Cardiac septum (tissue), 1 donor: ENCODE data around the gene ST8SIA2. TPM values are rescaled to one million over a fixed set of nuclear protein-coding genes. Genes with fewer than 3 reads are reported as not detected.

Source experiments
- DNase-seq: peaks from one replicate; pipeline ENCODE4 v3.0.0-alpha.2; 2020; ENCODE audit warnings: low spot score
- intact Hi-C: fragments of 100-400 bp; cut with DNase I; formaldehyde crosslinking; loops from one replicate; pipeline ENCODE4 v1.14.0; 2022
- long read RNA-seq: library from polyadenylated mRNA; unstranded; transcript quantifications from one replicate; pipeline ENCODE4 v2.0.0, GENCODE V29; 2021
- total RNA-seq: library from RNA; stranded (reverse); fragmentation: NEBNext Ultra II Directional; extraction: Animal tissue kit (Norgen Biotek cat#: 25700); gene quantifications from one replicate; pipeline ENCODE4 v1.2.1, GENCODE V29; 2021
- donor health status: DM: no; HTN: no; CAD: no.

Gene ST8SIA2, protein sequence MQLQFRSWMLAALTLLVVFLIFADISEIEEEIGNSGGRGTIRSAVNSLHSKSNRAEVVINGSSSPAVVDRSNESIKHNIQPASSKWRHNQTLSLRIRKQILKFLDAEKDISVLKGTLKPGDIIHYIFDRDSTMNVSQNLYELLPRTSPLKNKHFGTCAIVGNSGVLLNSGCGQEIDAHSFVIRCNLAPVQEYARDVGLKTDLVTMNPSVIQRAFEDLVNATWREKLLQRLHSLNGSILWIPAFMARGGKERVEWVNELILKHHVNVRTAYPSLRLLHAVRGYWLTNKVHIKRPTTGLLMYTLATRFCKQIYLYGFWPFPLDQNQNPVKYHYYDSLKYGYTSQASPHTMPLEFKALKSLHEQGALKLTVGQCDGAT
- total RNA-seq, result 10.1 TPM
- long read RNA-seq, full-length matches to known transcripts, result 8 of 12 reads
- long read RNA-seq, partial matches to known transcripts, result 3 of 12 reads
- long read RNA-seq, other reads (novel, unspliced or antisense), result 1 of 12 reads

- no peak for DNase-seq
- intact Hi-C loops, result loop anchor here (5.0 kb wide), 2 partner anchors 251 to 296 kb away; no protein-coding TSS in a partner anchor
Measured at GRCh38 chr15:92393071-92393979, at the start of gene ST8SIA2. Gene ST8SIA2 (plus strand): TSS chr15:92393881. CDS start chr15:92394065, 184 bp downstream.

- intact Hi-C loops, result no loop called here
Measured at GRCh38 chr15:92343924-92344643, 49.6 kb upstream of the ST8SIA2 start.

GRCh38 chr15:92346063-92346462 lies 47.6 kb upstream of the ST8SIA2 start:
- DNase-seq, result no peak
- intact Hi-C loops, result no loop called here

More at GRCh38 chr15:92343924-92344643, 49.6 kb upstream of the ST8SIA2 start:
- DNase-seq, result no peak

DNA sequence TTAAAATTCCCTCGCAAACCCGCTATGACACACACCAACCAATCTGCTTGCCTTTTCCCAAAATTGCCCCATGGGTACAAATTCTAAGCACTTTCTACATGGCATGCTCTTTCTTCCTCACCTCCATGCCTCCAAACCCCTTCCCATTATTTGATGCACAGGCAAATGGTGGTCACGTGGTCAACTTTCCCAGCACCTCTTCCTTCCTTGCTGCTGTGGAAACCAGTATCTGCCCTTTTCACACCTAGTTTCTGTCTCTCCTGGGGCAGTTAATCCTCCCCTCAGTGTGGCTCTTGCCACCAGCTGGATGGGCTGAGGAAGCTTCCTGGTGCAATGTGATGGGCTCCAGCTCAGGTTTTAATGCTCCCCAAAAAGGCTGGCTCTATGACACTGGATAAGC lies 38.4 kb upstream of the ST8SIA2 start:
- intact Hi-C loops, result no loop called here
- no peak for DNase-seq

GRCh38 chr15:92361321-92362000 lies 32.2 kb upstream of the ST8SIA2 start:
- intact Hi-C loops, result no loop called here
- no peak for DNase-seq

DNA sequence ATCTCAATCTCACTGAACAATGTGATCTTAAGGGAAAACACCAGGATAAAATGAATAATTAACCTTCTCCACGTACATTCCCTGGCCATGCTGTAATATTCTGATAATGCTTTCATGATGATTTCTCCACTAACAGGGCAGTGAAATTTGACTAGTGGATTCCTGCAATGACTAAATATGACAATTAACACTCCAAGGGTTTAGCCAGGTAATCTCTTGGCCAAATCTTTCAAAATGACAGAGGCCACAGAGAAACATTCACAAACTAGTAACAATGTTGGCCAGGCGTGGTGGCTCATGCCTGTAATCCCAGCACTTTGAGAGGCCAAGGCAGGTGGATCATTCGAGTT lies 31.7 kb upstream of the ST8SIA2 start:
- no peak for DNase-seq
- intact Hi-C loops, result no loop called here

DNA sequence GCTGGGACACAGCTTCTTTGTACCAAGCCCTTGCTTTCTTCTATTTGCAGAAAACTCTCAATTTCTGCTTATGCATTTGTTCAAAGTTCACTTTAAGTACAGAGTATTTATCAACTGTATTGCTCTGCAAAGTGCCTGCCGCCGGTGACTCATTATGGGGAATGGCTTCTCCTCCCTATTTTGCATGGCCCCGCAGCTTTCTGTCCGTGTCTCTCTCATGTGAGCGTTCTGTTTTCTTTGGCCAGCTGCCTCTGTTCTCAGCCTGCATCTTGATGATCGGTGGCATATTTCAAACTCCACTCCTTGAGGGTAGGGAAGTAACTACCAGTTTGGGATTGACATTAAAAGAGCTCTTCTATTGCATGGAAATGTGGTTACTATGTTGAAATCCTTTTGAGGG lies 28.6 kb upstream of the ST8SIA2 start:
- DNase-seq, result no peak
- intact Hi-C loops, result no loop called here

- DNase-seq, result no peak
- intact Hi-C loops, result no loop called here
Measured at GRCh38 chr15:92365906-92366305, 27.8 kb upstream of the ST8SIA2 start.

DNA sequence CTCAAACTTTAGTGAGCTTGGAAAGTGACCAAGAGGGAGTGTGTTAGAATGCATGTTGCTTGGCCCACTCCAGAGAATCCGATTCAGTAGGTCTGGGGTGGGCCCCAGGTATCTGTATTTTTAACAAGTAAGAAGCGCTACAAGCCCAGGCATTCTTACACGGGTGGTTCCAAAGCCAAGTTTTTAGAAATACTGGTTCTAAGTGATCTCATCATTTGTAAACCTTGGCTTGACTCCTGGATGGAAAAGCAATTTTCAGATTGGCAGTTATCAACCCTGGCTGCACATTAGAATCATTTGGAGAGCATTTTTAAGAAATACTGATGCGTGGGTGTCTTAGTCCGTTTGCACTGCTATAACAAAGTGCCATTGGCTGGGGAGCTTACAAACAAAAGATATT lies 27.3 kb upstream of the ST8SIA2 start:
- intact Hi-C loops, result no loop called here
- DNase-seq, result no peak

- no peak for DNase-seq
- intact Hi-C loops, result no loop called here
Measured at GRCh38 chr15:92375057-92375456, 18.6 kb upstream of the ST8SIA2 start.

DNA sequence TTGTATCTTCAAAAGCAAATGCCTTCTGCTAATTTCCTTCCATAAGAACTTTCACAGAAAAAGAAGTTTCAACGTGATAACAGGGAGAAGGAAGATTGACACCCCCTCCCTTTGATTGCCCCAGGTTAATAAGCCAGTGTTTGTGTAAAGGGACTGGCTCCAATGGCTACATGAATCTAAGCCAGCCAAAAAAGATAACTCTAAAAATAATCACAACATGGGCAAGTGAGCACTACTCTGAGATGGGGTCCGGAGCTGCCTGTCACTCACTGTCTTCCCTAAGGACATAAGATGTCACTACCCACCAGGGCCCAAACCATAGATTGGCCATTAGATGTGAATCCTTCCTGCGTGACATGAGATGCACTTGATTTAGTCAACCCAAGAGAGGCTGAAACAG lies 17.6 kb upstream of the ST8SIA2 start:
- intact Hi-C loops, result no loop called here
- DNase-seq, result no peak

- DNase-seq, result peak; percentile 80
- intact Hi-C loops, result no loop called here
Measured at GRCh38 chr15:92377083-92377789, 16.4 kb upstream of the ST8SIA2 start.

DNA sequence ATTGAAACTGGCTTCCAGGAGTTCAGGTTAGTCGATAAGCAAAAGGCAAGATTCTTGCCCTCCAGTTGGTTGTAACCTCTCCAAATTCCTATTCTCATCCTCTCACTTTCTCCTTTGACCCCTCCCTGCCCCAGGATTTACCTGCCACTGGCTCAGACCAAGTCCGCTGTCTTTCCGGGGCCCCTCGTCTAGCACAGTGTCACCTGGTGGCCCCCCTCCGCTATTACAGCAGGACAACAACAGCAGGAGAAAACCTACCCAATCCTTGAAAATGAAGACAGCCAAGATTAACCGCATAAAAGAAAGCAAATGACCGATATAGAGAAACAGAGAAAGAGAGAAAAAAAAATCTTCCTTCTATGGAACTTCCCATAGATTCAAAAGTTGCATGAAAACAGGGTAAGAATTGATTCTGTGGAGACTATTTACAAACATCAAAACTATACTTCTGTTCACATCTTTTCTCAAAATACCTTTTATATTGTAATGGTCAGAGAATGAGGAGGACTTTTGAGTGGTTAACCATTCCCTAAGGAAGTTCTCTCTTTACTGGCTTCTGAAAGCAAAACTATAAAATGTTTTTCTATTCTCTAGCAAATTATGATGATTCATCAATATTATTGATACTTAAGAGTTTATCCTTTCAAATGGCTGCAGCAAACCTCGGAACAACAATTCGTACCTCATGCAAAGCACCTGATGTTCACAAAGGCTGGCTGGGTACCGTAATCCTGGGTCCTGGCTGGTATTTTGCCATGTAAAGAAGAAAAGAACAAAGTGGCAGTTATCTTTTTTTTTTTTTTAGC lies 10.0 kb upstream of the ST8SIA2 start:
- intact Hi-C loops, result loop anchor here (5.0 kb wide), 1 partner anchor 106 kb away; no protein-coding TSS in a partner anchor
- no peak for DNase-seq

DNA sequence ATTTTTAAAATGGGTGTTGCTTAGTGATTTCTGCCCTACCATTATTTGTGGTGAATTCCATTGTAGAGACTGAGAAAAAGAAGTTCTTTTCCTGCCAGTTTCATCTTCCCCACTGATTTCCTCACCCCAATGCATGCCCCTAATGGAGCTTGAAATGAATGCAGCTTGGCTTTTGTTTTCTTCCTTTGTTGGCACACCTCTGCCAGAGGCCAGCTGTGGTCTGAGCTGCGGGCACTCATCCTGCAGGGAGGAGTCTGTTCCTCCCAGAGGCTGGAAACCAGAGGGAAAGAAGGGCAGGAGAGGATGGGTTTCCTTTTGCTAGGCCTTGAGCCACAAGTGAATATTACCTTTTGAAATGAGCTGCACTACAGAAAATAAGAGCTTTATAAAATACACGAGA lies 9.3 kb upstream of the ST8SIA2 start:
- intact Hi-C loops, result loop anchor here (5.0 kb wide), 1 partner anchor 107 kb away; no protein-coding TSS in a partner anchor
- DNase-seq, result no peak

DNA sequence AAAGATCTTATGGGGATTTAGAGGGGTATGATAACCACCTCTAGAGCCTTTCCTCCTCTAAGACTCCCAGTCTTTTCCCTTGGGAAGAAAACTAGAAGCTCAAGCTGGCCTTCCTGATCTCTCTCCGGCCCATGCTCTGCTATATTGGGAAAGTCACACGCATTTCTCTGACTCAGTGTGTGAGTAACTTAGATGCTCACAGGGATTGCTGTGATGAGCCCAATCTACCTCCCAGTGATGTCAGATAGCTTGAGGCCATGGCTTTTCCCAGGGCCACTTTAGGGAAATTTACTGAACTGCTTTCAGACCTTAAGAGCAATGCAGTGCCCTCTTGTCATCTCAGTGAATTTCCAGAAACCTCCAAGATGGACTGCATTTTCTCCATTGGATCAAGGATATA lies 8.6 kb upstream of the ST8SIA2 start:
- no peak for DNase-seq
- intact Hi-C loops, result no loop called here

GRCh38 chr15:92391640-92392039 lies 2.0 kb upstream of the ST8SIA2 start:
- no peak for DNase-seq
- intact Hi-C loops, result loop anchor here (5.0 kb wide), 2 partner anchors 249 to 294 kb away; no protein-coding TSS in a partner anchor

- no peak for DNase-seq
- intact Hi-C loops, result loop anchor here (5.0 kb wide), 2 partner anchors 250 to 295 kb away; no protein-coding TSS in a partner anchor
Measured at GRCh38 chr15:92392462-92392861, 1.2 kb upstream of the ST8SIA2 start.

DNA sequence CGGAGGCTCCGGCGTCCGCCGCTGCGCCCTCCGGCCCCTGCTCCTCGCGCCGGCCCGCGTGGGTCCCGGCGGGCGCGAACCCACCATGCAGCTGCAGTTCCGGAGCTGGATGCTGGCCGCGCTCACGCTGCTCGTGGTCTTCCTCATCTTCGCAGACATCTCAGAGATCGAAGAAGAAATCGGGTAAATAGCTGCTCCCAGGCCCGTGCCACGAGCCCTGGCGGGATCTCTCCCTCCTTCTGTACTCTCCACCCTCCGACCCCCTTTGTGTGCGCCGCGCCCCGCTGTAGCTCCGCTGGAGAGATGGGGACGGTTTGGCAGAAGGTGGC lies 263 bp downstream of the ST8SIA2 start:
- intact Hi-C loops, result loop anchor here (5.0 kb wide), 2 partner anchors 252 to 297 kb away; no protein-coding TSS in a partner anchor
- DNase-seq, result no peak
